OCI-LY7 (cell line): ENCODE results near the gene TM9SF1. TPM values are rescaled to one million over a fixed set of nuclear protein-coding genes. Genes with fewer than 3 reads are reported as not detected.

Experiments used
- BruUV-seq: library from RNA; stranded (reverse); fragments of 400-500 nt; replicated peaks from 2 replicates; lab custom pipeline; 2021; lab: Mats Ljungman, UMichigan
- CTCF ChIA-PET: fragments of 300-600 bp; sonication (Branson Sonifier 250); formaldehyde crosslinking; loops from one replicate; lab custom pipeline; 2022; ENCODE audit warnings: antibody characterized with exemption; ENCODE audit not compliant: unreplicated experiment; lab: Charles Lee
- POLR2A ChIA-PET: fragments of 300-600 bp; sonication (Branson Sonifier 250); formaldehyde crosslinking; loops from one replicate; lab custom pipeline; 2022; ENCODE audit warnings: antibody characterized with exemption; lab: Charles Lee
- DNase-seq: peaks from one replicate; pipeline ENCODE4 v3.0.0-alpha.2; 2015; ENCODE audit warnings: low spot score
- H2AFZ ChIP-seq: fragments of 200-600 bp; sonication (generic), shearing (Covaris generic); 2 replicates; pipeline ENCODE4 v1.6.1; 2014; ENCODE audit warnings: mild to moderate bottlenecking, antibody characterized with exemption, low read length, moderate library complexity
- H3K27ac ChIP-seq: fragments of 200-600 bp; sonication (generic); 2 replicates; pipeline ENCODE4 v1.5.1; 2014; ENCODE audit warnings: mixed run types, low read depth, mild to moderate bottlenecking, moderate library complexity, low read length, inconsistent platforms; ENCODE audit not compliant: poor library complexity, severe bottlenecking
- H3K36me3 ChIP-seq: fragments of 200-600 bp; sonication (generic); 2 replicates; pipeline ENCODE4 v1.6.1; 2014; ENCODE audit warnings: mild to moderate bottlenecking, antibody characterized with exemption, low read length, moderate library complexity, mixed read lengths; ENCODE audit not compliant: insufficient read depth
- H3K4me1 ChIP-seq: fragments of 200-600 bp; sonication (generic); 2 replicates; pipeline ENCODE4 v1.5.1; 2014; ENCODE audit warnings: mild to moderate bottlenecking, low read length; ENCODE audit not compliant: insufficient read depth, poor library complexity, severe bottlenecking
- H3K4me2 ChIP-seq: fragments of 200-600 bp; sonication (generic); 2 replicates; pipeline ENCODE4 v1.6.1; 2014; ENCODE audit warnings: mild to moderate bottlenecking, low read length
- H3K4me3 ChIP-seq: fragments of 200-600 bp; sonication (generic); 2 replicates; pipeline ENCODE4 v1.5.1; 2014; ENCODE audit warnings: mild to moderate bottlenecking, low read depth, low read length; ENCODE audit not compliant: poor library complexity, severe bottlenecking
- H3K79me2 ChIP-seq: fragments of 200-600 bp; sonication (generic); 2 replicates; pipeline ENCODE4 v1.6.1; 2016; ENCODE audit warnings: low read depth, mild to moderate bottlenecking, low read length, moderate library complexity, mixed read lengths; ENCODE audit not compliant: insufficient read depth
- H3K9me2 ChIP-seq: fragments of 200-600 bp; sonication (generic); 2 replicates; pipeline ENCODE4 v1.6.1; 2016; ENCODE audit warnings: mild to moderate bottlenecking, low read length, mixed read lengths; ENCODE audit not compliant: insufficient read depth
- H3K9me3 ChIP-seq: fragments of 200-600 bp; sonication (generic); 2 replicates; pipeline ENCODE4 v1.6.1; 2014; ENCODE audit warnings: mild to moderate bottlenecking, mixed run types, low read length, mixed read lengths
- H4K20me1 ChIP-seq: fragments of 200-600 bp; sonication (generic); 2 replicates; pipeline ENCODE4 v1.6.1; 2014; ENCODE audit warnings: mild to moderate bottlenecking, antibody characterized with exemption, low read length, moderate library complexity, mixed read lengths; ENCODE audit not compliant: insufficient read depth
- CTCF ChIP-seq: fragments of 200-600 bp; sonication (generic); conservative IDR thresholded peaks from 2 replicates; pipeline ENCODE4 v1.5.1; 2014; ENCODE audit warnings: mild to moderate bottlenecking, antibody characterized with exemption, low read length, moderate library complexity, mixed read lengths
- EZH2phosphoT487 ChIP-seq: fragments of 200-600 bp; sonication (generic); IDR thresholded peaks from 2 replicates; pipeline ENCODE4 v1.6.1; 2018; ENCODE audit warnings: low read depth, borderline replicate concordance, mild to moderate bottlenecking, mixed run types, antibody characterized with exemption, low read length, moderate library complexity, mixed read lengths
- intact Hi-C: fragments of 100-400 bp; cut with micrococcal nuclease; formaldehyde crosslinking; loops from one replicate; pipeline ENCODE4 v1.10.0; 2022; ENCODE audit not compliant: unreplicated experiment
- total RNA-seq, 2 experiments: library from RNA; depleted of rRNA in 1 of 2; stranded (reverse); fragments of >200 nt in 1 of 2; shearing (Covaris generic) in 1 of 2; gene quantifications; 2 replicates each; pipeline ENCODE4 v1.2.3, GENCODE V29; 2014 to 2022

Gene TM9SF1
- total RNA-seq, 2 experiments from 2014 or later, result 23.4 to 27.8 TPM

DNA sequence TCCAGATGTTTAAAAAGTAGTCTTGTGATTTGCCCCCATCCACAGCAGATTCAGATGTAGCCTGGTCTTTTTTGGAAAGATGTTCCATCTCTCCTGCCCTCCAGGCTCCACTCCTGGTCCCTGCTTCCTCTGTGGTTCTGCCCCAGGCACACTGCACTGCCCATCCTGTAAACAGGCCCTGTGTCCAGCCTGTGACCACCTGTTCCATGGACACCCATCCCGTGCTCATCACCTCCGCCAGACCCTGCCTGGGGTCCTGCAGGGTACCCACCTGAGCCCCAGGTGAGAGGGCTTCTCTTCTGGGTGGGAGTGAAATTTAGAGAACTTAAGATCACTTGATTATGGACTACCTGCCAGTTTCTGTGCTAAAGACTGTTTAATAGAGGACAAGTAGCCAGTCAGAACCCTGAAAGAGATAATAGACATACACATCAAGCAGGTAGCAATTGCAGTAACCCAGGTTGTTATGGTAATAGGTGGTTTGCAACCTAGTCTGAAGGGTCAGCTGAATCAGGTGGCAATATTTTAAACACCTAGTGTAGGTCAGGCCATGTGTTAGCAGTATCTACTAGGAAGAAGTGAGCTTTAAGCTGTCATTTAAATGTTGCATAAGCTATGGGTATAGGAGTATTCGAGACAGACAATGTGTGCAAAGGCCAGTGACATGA, 45.8 kb downstream of the TM9SF1 start:
- Histone ChIP-seq H3K4me2 (no peak overlapping the region), H3K4me3 (no peak overlapping the region), H3K27ac (no peak overlapping the region), H2AFZ (no peak overlapping the region), H3K79me2 (peaks cover 19% of the 10 kb centered on the region; the same call in 1 of the 2 replicates), H3K4me1 (peaks cover 17% of the 10 kb centered on the region), H3K9me3 (no peaks in the 10 kb centered on the region), H3K36me3 (peaks cover 49% of the 10 kb centered on the region), H3K9me2 (no peaks in the 10 kb centered on the region), H4K20me1 (no peaks in the 10 kb centered on the region)
- ChIA-PET POLR2A (interaction anchor here (1.1 to 3.9 kb wide), 2 partner anchors 54 to 55 kb away, joined by 3 to 20 read pairs; partner anchors contain the start of gene PCK2), CTCF (interaction anchor here (1.1 kb wide), 1 partner anchor 12 kb away, joined by 4 read pairs; the partner anchor contains the start of gene IRF9)
- TF ChIP-seq CTCF, result no peak
- TF ChIP-seq EZH2phosphoT487, result no peak
- BruUV-seq, result no TSS peak
- intact Hi-C loops, result loop anchor here (10.0 kb wide), 1 partner anchor 845 kb away; the partner anchor contains the start of genes BCL2L2 and PPP1R3E
- DNase-seq, result no peak

GRCh38 chr14:24147761-24148428, 47.3 kb downstream of the TM9SF1 start:
- Histone ChIP-seq H3K4me1 (peaks cover 17% of the 10 kb centered on the region), H3K79me2 (peaks cover 19% of the 10 kb centered on the region; the same call in 1 of the 2 replicates), H3K36me3 (peaks cover 60% of the 10 kb centered on the region), H4K20me1 (no peaks in the 10 kb centered on the region), H3K4me2 (peak overlapping the region; percentile 91), H3K4me3 (peak overlapping the region; percentile 94), H3K9me2 (no peaks in the 10 kb centered on the region), H3K9me3 (no peaks in the 10 kb centered on the region), H3K27ac (peak overlapping the region; percentile 82), H2AFZ (peak overlapping the region; percentile 47; the same call in 1 of the 2 replicates)
- DNase-seq, result no peak
- POLR2A ChIA-PET, result interaction anchor here (0.7 to 3.9 kb wide), 6 partner anchors 12 to 53 kb away, joined by 3 to 32 read pairs (median 18); partner anchors contain the start of genes DCAF11, IRF9, NRL and PCK2
- intact Hi-C loops, result loop anchor here (1.0 to 10.0 kb wide), 4 partner anchors 13 to 843 kb away; partner anchors contain the start of genes BCL2L2, CHMP4A, IRF9 and PPP1R3E
- TF ChIP-seq EZH2phosphoT487, result no peak
- TF ChIP-seq CTCF, result no peak
- CTCF ChIA-PET, result interaction anchor here (1.1 kb wide), 1 partner anchor 13 kb away, joined by 4 read pairs; the partner anchor contains the start of gene IRF9
- BruUV-seq, result TSS peak; percentile 70
